Fibroblast of pulmonary artery (primary cell): ENCODE results near the gene COA3.

ENCODE experiments used
- DNase-seq: peaks from one replicate; pipeline ENCODE4 v3.0.0-alpha.2; 2010; ENCODE audit warnings: low read depth
- H3K4me3 ChIP-seq: replicated peaks from 2 replicates; pipeline ENCODE4 v1.5.1; 2011; ENCODE audit warnings: low read depth, mild to moderate bottlenecking, control low read depth, low read length, moderate library complexity
- TF ChIP-seq, protein P1 (sequence below): IDR thresholded peaks from 2 replicates; pipeline ENCODE4 v1.5.1; 2011; ENCODE audit warnings: mild to moderate bottlenecking, control low read depth, low read length, inconsistent platforms; ENCODE audit errors: missing control alignments

The COA3 gene

DNA sequence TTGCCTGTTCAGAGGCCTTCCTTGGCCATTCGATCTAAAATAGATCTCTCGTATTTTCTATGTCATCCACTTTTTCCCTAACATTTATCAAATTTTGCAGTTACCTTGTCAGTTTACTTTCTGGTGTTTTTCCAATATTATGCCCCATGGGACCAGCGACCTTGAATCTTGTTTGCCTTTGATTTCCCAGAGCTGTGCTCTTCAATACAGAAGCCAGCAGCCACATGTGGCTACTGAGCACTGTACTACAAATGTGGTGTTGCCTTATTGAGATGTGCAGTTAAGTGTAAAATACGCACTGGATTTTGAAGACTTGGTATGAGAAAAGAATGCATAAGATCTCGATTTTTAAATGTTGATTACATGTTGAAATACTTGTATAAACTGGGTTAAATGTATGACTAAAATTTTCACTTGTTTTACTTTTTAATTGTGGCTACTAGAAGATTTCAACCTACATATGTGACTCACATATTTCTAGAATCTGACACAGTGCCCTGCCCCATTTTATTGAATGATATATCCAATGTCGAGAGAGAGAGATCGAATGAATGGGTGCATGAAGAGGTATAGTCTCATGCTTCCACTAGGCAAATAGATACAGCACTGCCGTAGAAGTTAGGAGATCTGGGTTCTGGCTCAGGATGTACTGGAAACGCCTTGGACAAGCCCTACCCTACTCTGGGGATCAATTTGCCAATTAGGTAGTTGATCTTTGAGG lies 33.9 kb upstream of the COA3 start:
- DNase-seq = no peak
- TF ChIP-seq, protein P1, sequence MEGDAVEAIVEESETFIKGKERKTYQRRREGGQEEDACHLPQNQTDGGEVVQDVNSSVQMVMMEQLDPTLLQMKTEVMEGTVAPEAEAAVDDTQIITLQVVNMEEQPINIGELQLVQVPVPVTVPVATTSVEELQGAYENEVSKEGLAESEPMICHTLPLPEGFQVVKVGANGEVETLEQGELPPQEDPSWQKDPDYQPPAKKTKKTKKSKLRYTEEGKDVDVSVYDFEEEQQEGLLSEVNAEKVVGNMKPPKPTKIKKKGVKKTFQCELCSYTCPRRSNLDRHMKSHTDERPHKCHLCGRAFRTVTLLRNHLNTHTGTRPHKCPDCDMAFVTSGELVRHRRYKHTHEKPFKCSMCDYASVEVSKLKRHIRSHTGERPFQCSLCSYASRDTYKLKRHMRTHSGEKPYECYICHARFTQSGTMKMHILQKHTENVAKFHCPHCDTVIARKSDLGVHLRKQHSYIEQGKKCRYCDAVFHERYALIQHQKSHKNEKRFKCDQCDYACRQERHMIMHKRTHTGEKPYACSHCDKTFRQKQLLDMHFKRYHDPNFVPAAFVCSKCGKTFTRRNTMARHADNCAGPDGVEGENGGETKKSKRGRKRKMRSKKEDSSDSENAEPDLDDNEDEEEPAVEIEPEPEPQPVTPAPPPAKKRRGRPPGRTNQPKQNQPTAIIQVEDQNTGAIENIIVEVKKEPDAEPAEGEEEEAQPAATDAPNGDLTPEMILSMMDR = no peak
- H3K4me3 ChIP-seq = peak overlapping the region; percentile 99

DNA sequence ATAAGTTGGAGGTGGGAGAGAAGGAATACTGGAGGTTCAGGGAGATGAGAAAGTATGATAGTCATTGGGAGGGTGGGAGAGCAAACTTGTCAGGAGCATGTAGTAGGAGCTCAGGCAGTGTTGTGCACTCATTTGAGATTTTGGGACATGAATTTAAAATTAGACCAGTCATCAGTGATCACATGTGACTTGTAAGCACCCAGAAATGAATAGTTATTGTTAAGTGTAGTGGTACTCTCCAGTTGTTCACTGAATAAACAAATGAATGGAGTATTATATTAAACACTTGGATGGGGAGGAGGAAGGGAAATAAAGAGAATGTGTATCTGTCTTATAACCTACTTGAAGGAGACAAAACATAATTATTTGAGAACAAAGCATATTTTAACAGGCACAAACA lies 32.5 kb upstream of the COA3 start:
- DNase-seq = no peak
- TF ChIP-seq, protein P1 = no peak
- H3K4me3 ChIP-seq = no peak overlapping the region

DNA sequence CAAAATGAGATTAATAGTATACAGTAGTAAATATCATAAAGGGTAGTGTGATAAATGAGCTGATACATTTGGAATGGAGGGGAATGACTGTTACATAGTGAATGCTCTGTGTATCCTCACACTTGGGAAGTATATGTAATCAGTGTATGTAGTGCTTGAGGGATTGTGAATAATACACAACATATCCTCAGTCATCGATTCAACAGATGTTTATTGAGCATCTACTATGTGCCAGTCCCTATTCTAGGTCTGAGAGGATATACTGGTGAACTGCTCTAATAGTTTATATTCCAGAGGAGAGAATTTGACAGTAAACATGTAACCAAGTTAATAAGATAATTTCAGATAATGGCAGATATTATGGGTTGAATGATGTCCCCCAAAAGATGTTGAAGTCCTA lies 29.0 kb upstream of the COA3 start:
- H3K4me3 ChIP-seq = no peak overlapping the region
- TF ChIP-seq, protein P1 = no peak
- no peak for DNase-seq

DNA sequence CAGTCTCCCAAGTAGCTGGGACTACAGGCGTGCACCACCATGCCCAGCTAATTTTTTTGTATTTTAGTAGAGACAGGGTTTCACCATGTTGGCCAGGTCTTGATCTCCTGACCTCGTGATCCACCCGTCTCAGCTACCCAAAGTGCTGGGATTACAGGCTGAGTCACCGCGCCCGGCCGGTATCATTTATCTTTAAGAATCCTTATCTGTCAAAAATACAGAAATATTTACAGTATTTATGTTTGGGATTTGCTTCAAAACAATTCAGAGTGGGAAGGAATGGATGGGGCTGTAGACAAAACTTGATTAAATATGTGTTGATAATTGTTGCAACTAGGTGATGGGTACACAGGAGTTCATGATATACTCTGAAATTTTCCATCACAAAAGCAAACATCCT lies 22.7 kb upstream of the COA3 start:
- TF ChIP-seq, protein P1 = no peak
- DNase-seq = no peak
- H3K4me3 ChIP-seq = no peak overlapping the region

DNA sequence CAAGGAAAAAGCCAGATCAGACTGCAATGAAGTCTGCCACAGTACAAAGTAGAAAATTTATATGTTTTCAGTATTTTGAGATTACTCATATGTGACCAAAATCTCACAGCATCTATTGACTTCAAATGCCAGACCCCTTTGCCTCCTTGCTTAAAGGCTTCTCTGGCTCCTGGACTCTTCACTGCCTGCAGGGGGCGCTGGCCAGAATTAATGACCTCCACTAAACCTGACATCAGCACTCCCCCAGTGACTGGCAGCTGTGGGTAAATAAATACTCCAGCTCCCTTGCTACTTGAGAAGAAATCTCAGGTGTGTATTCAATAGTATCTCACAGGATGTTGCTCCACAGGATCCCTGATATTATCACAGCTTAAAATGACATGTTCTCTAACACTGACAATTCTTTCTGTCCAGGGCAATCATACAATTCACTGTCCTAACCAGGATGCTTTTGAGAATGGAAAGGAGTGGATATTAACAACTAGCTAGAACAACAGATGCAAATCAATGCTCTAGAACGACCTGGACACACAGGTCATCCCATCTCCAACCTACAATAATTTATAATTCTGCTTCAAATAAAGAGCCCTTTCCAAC lies 21.5 kb upstream of the COA3 start:
- DNase-seq = peak; percentile 70
- H3K4me3 ChIP-seq = no peak overlapping the region
- TF ChIP-seq, protein P1 = peak; percentile 82

DNA sequence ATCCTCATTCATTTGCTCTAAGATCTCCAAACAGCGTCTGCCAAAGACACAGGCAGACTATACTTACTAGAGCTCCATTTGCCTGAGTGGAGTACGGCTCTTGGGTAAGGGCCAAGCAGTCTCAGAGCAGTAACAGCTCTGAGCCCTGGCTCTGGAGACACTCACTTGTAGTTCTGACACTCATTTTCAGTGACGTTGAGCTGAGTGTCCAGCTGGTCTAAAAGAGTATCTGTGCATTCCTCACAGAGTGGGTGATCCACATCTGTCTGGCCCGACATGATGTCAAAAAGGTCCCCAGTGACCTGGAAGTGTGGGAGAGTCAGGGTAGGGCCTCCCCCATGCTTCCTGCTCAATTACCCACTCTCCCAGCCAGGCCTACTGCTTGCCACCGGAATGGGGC lies 19.9 kb upstream of the COA3 start:
- peak; percentile 46 for DNase-seq
- H3K4me3 ChIP-seq = no peak overlapping the region
- TF ChIP-seq, protein P1 = no peak

DNA sequence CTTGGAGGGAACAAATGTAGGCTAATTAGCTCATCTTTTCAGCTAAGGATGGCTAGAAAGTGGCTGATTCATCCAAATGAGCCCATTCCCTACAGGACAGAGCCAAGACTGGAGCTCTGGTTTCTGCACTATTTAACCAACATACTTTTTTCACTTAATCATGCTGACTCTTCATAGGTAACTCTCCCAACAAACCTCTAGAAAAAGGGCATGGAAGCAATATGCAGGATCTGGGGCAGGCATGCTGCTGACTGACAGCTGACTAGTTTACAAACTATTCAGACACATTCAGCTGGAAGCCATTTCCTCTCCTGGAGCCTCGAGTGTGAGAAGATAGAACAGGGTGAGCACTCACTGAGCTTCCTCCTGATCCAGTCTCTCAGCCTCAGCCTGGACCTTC lies 19.4 kb upstream of the COA3 start:
- peak; percentile 12 for DNase-seq
- H3K4me3 ChIP-seq = no peak overlapping the region
- TF ChIP-seq, protein P1 = no peak
